A549 (cell line): Measurements from ENCODE around the gene SPAG6. TPM values are rescaled to one million over a fixed set of nuclear protein-coding genes. Genes with fewer than 3 reads are reported as not detected.

Source experiments
- ATAC-seq, 2 experiments: fragments of 200-7000 bp in 1 of 2; fragments of >200 bp in 1 of 2; cut with Nextera tagmentation in 1 of 2; cut with Tn5 transposase in 1 of 2; 3 replicates each; pipeline versions ENCODE4 v1.8.0 to v1.9.1; 2018 to 2020; ENCODE audit warnings: mild to moderate bottlenecking in 1 of 2, moderate library complexity in 1 of 2
- CTCF ChIA-PET: fragments of 300-600 bp; sonication (Branson Sonifier 250); formaldehyde crosslinking; extraction: SDS; loops from one replicate; lab custom pipeline; 2021; ENCODE audit warnings: antibody characterized with exemption, inconsistent platforms; lab: Yijun Ruan, JAX
- POLR2A ChIA-PET: fragments of 350-600 bp; formaldehyde crosslinking; extraction: SDS; loops from one replicate; lab custom pipeline; 2021; ENCODE audit warnings: antibody characterized with exemption, inconsistent platforms; lab: Yijun Ruan, JAX
- DNase-seq, 2 experiments: peaks; one replicate each; pipeline versions ENCODE4 v3.0.0 to v3.0.0-alpha.2; 2011 to 2016; ENCODE audit warnings: low read depth in 1 of 2, low spot score in 1 of 2
- FAIRE-seq: peaks from 2 replicates; lab custom pipeline; 2011; peaks lifted over from hg19 to GRCh38; lab: Jason Lieb, UNC
- H3K27ac ChIP-seq, 2 experiments: fragments of >200 bp; sonication (Bioruptor Twin); formaldehyde crosslinking; 3 replicates each; pipeline ENCODE4 v1.5.1; 2016 to 2017
- H3K4me1 ChIP-seq: fragments of >200 bp; sonication (Bioruptor Twin); formaldehyde crosslinking; 3 replicates; pipeline ENCODE4 v1.6.1; 2016
- H3K4me2 ChIP-seq: fragments of >200 bp; sonication (Bioruptor Twin); formaldehyde crosslinking; 3 replicates; pipeline ENCODE4 v1.6.1; 2016
- H3K4me3 ChIP-seq: fragments of >200 bp; sonication (Bioruptor Twin); formaldehyde crosslinking; 3 replicates; pipeline ENCODE4 v1.5.1; 2016
- H3K9me3 ChIP-seq: fragments of >200 bp; sonication (Bioruptor Twin); formaldehyde crosslinking; 3 replicates; pipeline ENCODE4 v1.6.1; 2016
- CBX8 ChIP-seq: fragments of 200-600 bp; sonication (generic); IDR thresholded peaks from 2 replicates; pipeline ENCODE4 v1.6.1; 2016
- CHD4 ChIP-seq: fragments of 200-600 bp; sonication (generic); IDR thresholded peaks from 2 replicates; pipeline ENCODE4 v1.6.1; 2016; ENCODE audit warnings: antibody characterized with exemption, mild to moderate bottlenecking, borderline replicate concordance
- EHF ChIP-seq: fragments of 250-450 bp; sonication (Bioruptor Pico); IDR thresholded peaks from 2 replicates; pipeline ENCODE4 v1.5.0; 2020; ENCODE audit warnings: mild to moderate bottlenecking
- EP300 ChIP-seq, 2 experiments: fragments of >200 bp; sonication (Bioruptor Twin); formaldehyde crosslinking; IDR thresholded peaks; 2 replicates in 1 of 2; 3 replicates in 1 of 2; pipeline ENCODE4 v1.6.1; 2016 to 2017
- FOXS1 ChIP-seq: fragments of 250-450 bp; sonication (Bioruptor Pico); IDR thresholded peaks from 2 replicates; pipeline ENCODE4 v1.5.0; 2020; ENCODE audit warnings: mild to moderate bottlenecking, moderate library complexity
- GATA3 ChIP-seq: IDR thresholded peaks from 2 replicates; pipeline ENCODE4 v1.6.1; 2012; ENCODE audit warnings: borderline replicate concordance
- HDAC2 ChIP-seq: fragments of 200-600 bp; sonication (generic); IDR thresholded peaks from 2 replicates; pipeline ENCODE4 v1.6.1; 2016
- HEYL ChIP-seq: fragments of 250-450 bp; sonication (Bioruptor Pico); IDR thresholded peaks from 2 replicates; pipeline ENCODE4 v1.8.0; 2021; ENCODE audit warnings: mild to moderate bottlenecking, moderate library complexity
- KDM1A ChIP-seq: fragments of 200-600 bp; sonication (generic); IDR thresholded peaks from 2 replicates; pipeline ENCODE4 v1.6.1; 2016; ENCODE audit warnings: low read depth, mild to moderate bottlenecking
- MYC ChIP-seq: IDR thresholded peaks from 2 replicates; pipeline ENCODE4 v1.6.1; 2012; ENCODE audit warnings: mild to moderate bottlenecking, inconsistent platforms, low read length, improper control_type of control experiment, borderline replicate concordance
- POLR2AphosphoS2 ChIP-seq: conservative IDR thresholded peaks from 2 replicates; pipeline ENCODE4 v1.6.1; 2012; ENCODE audit warnings: low read length, improper control_type of control experiment, inconsistent platforms
- RAD21 ChIP-seq, 2 experiments: fragments of >200 bp in 1 of 2; sonication (Bioruptor Twin) in 1 of 2; formaldehyde crosslinking in 1 of 2; IDR thresholded peaks in 1 of 2; conservative IDR thresholded peaks in 1 of 2; 2 replicates in 1 of 2; 3 replicates in 1 of 2; pipeline ENCODE4 v1.6.1; 2012 to 2018; ENCODE audit warnings: inconsistent platforms in 1 of 2
- RARB ChIP-seq: fragments of 250-450 bp; sonication (Bioruptor Pico); IDR thresholded peaks from 2 replicates; pipeline ENCODE4 v1.8.0; 2021; ENCODE audit warnings: mild to moderate bottlenecking, moderate library complexity
- RCOR1 ChIP-seq: fragments of 150-350 bp; IDR thresholded peaks from 2 replicates; pipeline ENCODE4 v1.6.1; 2014; ENCODE audit warnings: antibody characterized with exemption, low read length, low read depth
- SREBF2 ChIP-seq: fragments of 450-650 bp; IDR thresholded peaks from 2 replicates; pipeline ENCODE4 v1.6.1; 2014; ENCODE audit warnings: mild to moderate bottlenecking, moderate library complexity
- TP53 ChIP-seq: fragments of 250-450 bp; sonication (Bioruptor Pico); IDR thresholded peaks from 2 replicates; pipeline ENCODE4 v1.5.0; 2021; ENCODE audit warnings: mild to moderate bottlenecking, moderate library complexity
- ZC3H11A ChIP-seq: fragments of 450-650 bp; IDR thresholded peaks from 2 replicates; pipeline ENCODE4 v1.6.1; 2014; ENCODE audit warnings: antibody characterized with exemption, mild to moderate bottlenecking
- WGBS: methylation state at CpG from one replicate; pipeline ENCODE4 v1.1.6; 2017; ENCODE audit errors: missing lambda C conversion rate; 5-methylcytosine and 5-hydroxymethylcytosine counted together
- polyA plus RNA-seq, 4 experiments: library from polyadenylated mRNA; depleted of rRNA in 3 of 4; stranded (reverse); fragments of >200 nt; fragmentation: RNase III in 1 of 4; extraction: RNeasy Plus Mini Kit Qiagen cat#74134 plus additional on column Dnase treatment in 1 of 4; gene quantifications; 2 replicates in 3 of 4; 3 replicates in 1 of 4; pipeline ENCODE4 v1.2.3, GENCODE V29; 2011 to 2017
- TF ChIP-seq, protein P1 (sequence below): fragments of >200 bp; sonication (Bioruptor Twin); formaldehyde crosslinking; IDR thresholded peaks from 3 replicates; pipeline ENCODE4 v1.5.1; 2016
- TF ChIP-seq, protein P2 (sequence below): fragments of >200 bp; sonication (Bioruptor Twin); formaldehyde crosslinking; IDR thresholded peaks from 2 replicates; pipeline ENCODE4 v1.6.1; 2016
- TF ChIP-seq, protein P3 (sequence below): fragments of >200 bp; sonication (Bioruptor Twin); formaldehyde crosslinking; IDR thresholded peaks from 3 replicates; pipeline ENCODE4 v1.6.1; 2016
- TF ChIP-seq, protein P4 (sequence below): IDR thresholded peaks from 2 replicates; pipeline ENCODE4 v1.6.1; 2012

Gene SPAG6
- polyA plus RNA-seq, 2 of the 4 experiments (the other 2 are of a cell fraction), result 0.04 TPM; not detected in 1

DNA sequence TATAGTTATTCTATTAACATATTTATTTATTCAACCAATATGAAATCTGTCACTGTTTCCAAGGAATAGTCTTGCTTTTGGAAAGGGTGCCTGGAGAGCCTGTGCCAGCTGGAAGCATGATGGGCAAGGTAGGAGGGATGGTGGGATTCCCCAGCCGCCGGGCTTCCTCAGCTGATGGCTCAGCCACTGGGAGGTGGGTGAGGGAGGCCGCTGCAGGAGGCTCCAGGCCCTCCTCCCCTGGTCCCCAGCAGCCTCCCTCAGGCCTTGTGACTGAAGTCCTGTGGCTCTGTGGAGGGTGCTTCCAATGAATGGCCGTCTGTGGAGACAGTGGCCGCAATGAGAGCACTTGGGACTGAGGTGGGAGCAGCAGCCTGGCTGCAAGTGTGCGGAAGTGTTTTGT lies 27.0 kb downstream of the SPAG6 start (continued):
- TF ChIP-seq SREBF2, result no peak
- no peak for TF ChIP-seq RAD21 (conservative IDR thresholded peaks at IDR 0.05 in 1 of 2, IDR thresholded peaks at IDR 0.05 in 1 of 2)
- no peak for TF ChIP-seq CBX8
- TF ChIP-seq POLR2AphosphoS2, result no peak

DNA sequence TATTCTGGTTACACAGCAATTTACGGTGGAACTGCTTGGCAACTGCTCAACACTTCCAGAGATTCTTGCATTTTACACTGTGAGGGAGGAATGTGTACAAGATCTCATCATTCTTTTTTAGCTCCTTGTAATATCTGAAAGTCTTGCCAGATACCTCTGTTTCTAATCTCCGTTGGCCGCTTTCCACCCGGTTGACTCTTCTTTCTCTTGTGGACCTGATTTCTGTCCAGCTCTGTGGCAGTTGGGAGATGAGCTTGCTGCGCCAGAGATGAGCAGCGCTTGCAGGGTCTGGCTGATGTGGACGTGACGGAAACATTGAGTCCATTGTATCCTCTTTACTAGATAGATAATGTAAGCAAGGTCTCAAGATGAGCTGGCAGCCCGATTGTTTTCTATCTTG lies 27.6 kb downstream of the SPAG6 start:
- no peak overlapping the region for H3K4me2 ChIP-seq
- no peaks in the 10 kb centered on the region for H3K9me3 ChIP-seq
- no peak for DNase-seq
- no peaks in the 10 kb centered on the region for H3K4me1 ChIP-seq
- H3K4me3 ChIP-seq, result no peak overlapping the region
- WGBS, result 85% methylated on average over 9 of the region's 9 CpGs
- ChIA-PET CTCF (no interaction called here), POLR2A (no interaction called here)
- ATAC-seq, result no peak
- TF ChIP-seq CHD4, result no peak
- no peak for TF ChIP-seq HDAC2
- TF ChIP-seq MYC, result no peak
- TF ChIP-seq TP53, result no peak
- no peak overlapping the region for H3K27ac ChIP-seq
- no peak for FAIRE-seq

DNA sequence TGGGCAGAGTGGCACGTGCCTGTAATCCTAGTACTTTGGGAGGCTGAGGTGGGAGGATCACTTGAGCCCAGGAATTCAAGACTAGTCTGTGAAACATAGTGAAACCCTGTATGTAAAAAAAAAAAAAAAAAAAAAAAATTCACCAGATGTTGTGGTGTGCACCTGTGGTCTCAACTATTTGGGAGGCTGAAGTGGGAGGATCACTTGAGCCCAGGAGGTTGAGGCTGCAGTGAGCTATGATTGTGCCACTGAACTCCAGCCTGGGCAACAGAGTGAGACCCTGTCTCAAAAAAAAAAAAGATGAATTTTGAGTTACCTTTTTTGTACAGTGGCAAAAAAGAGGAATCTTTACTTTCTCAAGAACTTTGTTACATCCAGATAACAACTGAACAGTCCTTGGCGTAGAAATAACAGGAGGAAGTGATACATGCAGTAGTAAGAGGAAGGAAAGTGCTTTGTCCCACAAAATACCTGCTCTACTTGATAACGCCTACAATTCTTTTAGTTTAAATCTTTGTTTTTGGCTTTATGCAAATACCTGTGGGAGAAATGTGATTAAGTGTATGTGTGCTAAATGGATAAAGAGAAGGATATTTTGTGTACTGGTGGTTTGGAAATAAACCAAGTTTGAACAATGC lies 29.3 kb downstream of the SPAG6 start:
- no peak overlapping the region for H3K4me2 ChIP-seq
- POLR2A ChIA-PET, result no interaction called here
- DNase-seq (no peak), ATAC-seq (no peak), FAIRE-seq (no peak)
- no peaks in the 10 kb centered on the region for H3K9me3 ChIP-seq
- CTCF ChIA-PET, result no interaction called here
- no peak overlapping the region for H3K27ac ChIP-seq
- H3K4me3 ChIP-seq, result no peak overlapping the region
- WGBS, result 65% methylated on average over 3 of the region's 3 CpGs
- TF ChIP-seq RARB (CRISPR knock-in tag) (no peak), CHD4 (no peak), EHF (CRISPR knock-in tag) (no peak)
- no peaks in the 10 kb centered on the region for H3K4me1 ChIP-seq

DNA sequence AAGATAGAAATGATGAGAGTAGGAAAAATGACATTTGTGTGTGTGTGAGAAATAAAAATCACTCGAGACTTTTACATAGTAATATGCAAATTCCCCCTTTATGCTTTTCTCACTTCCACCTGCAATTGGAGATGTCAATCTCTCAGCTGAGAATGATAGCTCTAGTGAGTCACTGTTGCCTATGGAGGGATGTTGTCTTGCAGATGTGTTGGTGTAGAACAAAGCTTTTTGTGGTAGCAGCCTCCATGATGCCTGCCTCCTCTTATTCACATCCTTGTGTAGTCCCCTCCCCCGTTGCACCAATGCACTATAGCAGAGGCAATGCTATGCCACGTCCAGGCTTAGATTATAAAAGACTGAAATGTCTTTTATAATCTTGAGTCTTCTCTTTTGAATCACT lies 33.8 kb downstream of the SPAG6 start:
- no peak overlapping the region for H3K27ac ChIP-seq
- CTCF ChIA-PET, result interaction anchor here (0.9 to 1.2 kb wide), 2 partner anchors 9 to 10 kb away, joined by 3 to 4 read pairs; no protein-coding TSS in a partner anchor
- no peak for DNase-seq
- TF ChIP-seq ZC3H11A, result no peak
- no peak for TF ChIP-seq MYC
- TF ChIP-seq EP300 (IDR thresholded peaks at IDR 0.05), result no peak
- TF ChIP-seq FOXS1 (CRISPR knock-in tag), result no peak
- TF ChIP-seq KDM1A, result no peak
- TF ChIP-seq, protein P1, sequence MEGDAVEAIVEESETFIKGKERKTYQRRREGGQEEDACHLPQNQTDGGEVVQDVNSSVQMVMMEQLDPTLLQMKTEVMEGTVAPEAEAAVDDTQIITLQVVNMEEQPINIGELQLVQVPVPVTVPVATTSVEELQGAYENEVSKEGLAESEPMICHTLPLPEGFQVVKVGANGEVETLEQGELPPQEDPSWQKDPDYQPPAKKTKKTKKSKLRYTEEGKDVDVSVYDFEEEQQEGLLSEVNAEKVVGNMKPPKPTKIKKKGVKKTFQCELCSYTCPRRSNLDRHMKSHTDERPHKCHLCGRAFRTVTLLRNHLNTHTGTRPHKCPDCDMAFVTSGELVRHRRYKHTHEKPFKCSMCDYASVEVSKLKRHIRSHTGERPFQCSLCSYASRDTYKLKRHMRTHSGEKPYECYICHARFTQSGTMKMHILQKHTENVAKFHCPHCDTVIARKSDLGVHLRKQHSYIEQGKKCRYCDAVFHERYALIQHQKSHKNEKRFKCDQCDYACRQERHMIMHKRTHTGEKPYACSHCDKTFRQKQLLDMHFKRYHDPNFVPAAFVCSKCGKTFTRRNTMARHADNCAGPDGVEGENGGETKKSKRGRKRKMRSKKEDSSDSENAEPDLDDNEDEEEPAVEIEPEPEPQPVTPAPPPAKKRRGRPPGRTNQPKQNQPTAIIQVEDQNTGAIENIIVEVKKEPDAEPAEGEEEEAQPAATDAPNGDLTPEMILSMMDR, result no peak
- TF ChIP-seq, protein P2, sequence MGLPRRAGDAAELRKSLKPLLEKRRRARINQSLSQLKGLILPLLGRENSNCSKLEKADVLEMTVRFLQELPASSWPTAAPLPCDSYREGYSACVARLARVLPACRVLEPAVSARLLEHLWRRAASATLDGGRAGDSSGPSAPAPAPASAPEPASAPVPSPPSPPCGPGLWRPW, result no peak
- TF ChIP-seq, protein P3, sequence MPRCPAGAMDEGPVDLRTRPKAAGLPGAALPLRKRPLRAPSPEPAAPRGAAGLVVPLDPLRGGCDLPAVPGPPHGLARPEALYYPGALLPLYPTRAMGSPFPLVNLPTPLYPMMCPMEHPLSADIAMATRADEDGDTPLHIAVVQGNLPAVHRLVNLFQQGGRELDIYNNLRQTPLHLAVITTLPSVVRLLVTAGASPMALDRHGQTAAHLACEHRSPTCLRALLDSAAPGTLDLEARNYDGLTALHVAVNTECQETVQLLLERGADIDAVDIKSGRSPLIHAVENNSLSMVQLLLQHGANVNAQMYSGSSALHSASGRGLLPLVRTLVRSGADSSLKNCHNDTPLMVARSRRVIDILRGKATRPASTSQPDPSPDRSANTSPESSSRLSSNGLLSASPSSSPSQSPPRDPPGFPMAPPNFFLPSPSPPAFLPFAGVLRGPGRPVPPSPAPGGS, result no peak
- TF ChIP-seq HEYL (CRISPR knock-in tag), result no peak
- TF ChIP-seq, protein P4, sequence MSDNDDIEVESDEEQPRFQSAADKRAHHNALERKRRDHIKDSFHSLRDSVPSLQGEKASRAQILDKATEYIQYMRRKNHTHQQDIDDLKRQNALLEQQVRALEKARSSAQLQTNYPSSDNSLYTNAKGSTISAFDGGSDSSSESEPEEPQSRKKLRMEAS, result no peak
- no peak for TF ChIP-seq RCOR1
- TF ChIP-seq CBX8, result no peak
- TF ChIP-seq RARB (CRISPR knock-in tag), result no peak
- TF ChIP-seq GATA3, result no peak
- TF ChIP-seq, all 56 proteins: peak for 0
- H3K9me3 ChIP-seq, result no peaks in the 10 kb centered on the region
- no peaks in the 10 kb centered on the region for H3K4me1 ChIP-seq
- WGBS, result 27% methylated on average over 3 of the region's 3 CpGs
- no peak for FAIRE-seq
- POLR2A ChIA-PET, result no interaction called here
- H3K4me3 ChIP-seq, result no peak overlapping the region
- no peak for ATAC-seq
- H3K4me2 ChIP-seq, result no peak overlapping the region
